ENCODE measurements around the gene LIMA1.

The LIMA1 gene

DNA sequence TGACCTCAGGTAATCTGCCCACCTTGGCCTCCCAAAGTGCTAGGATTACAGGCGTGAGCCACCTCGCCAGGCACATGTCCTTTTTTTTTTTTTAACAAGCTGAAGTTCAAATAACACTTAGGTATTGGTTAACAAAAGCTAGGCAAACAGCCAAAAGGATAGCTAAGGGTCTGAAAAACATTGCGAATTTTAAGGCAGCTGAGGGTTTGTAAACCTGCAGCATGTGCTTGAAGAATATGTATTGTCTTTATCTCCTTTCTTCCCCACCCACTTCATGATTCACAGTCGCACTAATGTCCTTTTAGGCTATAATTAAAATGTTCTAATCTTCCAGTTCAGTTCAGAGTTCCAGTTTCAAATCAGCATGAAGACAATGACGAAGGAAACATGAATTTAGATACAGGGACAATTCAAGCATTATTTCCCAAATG, 86.0 kb downstream of the LIMA1 start:
- H3K9me2 ChIP-seq (replicated peaks; ENCODE audit: control insufficient read depth, low read length): no peaks in the 10 kb centered on the region
- H3K27ac ChIP-seq (ENCODE audit: low read depth, low read length): no peak overlapping the region
- H3K27me3 ChIP-seq (ENCODE audit: control insufficient read depth, low read length): no peaks in the 10 kb centered on the region
- H3K4me2 ChIP-seq (ENCODE audit: low read length): no peak overlapping the region
- TF ChIP-seq EZH2phosphoT487 (IDR thresholded peaks at IDR 0.05; ENCODE audit: borderline replicate concordance, low read length): no peak
- TF ChIP-seq, protein P1, sequence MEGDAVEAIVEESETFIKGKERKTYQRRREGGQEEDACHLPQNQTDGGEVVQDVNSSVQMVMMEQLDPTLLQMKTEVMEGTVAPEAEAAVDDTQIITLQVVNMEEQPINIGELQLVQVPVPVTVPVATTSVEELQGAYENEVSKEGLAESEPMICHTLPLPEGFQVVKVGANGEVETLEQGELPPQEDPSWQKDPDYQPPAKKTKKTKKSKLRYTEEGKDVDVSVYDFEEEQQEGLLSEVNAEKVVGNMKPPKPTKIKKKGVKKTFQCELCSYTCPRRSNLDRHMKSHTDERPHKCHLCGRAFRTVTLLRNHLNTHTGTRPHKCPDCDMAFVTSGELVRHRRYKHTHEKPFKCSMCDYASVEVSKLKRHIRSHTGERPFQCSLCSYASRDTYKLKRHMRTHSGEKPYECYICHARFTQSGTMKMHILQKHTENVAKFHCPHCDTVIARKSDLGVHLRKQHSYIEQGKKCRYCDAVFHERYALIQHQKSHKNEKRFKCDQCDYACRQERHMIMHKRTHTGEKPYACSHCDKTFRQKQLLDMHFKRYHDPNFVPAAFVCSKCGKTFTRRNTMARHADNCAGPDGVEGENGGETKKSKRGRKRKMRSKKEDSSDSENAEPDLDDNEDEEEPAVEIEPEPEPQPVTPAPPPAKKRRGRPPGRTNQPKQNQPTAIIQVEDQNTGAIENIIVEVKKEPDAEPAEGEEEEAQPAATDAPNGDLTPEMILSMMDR (IDR thresholded peaks at IDR 0.05; ENCODE audit: low read depth, low read length, poor library complexity, severe bottlenecking): no peak
- H3K36me3 ChIP-seq (ENCODE audit: control insufficient read depth, low read length): peaks cover 35% of the 10 kb centered on the region
- H3F3A ChIP-seq (ENCODE audit: control insufficient read depth, insufficient read depth): peaks cover 2% of the 10 kb centered on the region; the same call in 1 of the 2 replicates
- no peaks in the 10 kb centered on the region for H3K79me2 ChIP-seq (ENCODE audit: control insufficient read depth, low read length)
- H3K9me3 ChIP-seq (ENCODE audit: control insufficient read depth, insufficient read depth, low read length): no peaks in the 10 kb centered on the region
- H4K20me1 ChIP-seq (ENCODE audit: control insufficient read depth, insufficient read depth, low read depth, low read length): no peaks in the 10 kb centered on the region
- H3K4me1 ChIP-seq (ENCODE audit: control insufficient read depth, low read length): no peaks in the 10 kb centered on the region
- H3K4me3 ChIP-seq (ENCODE audit: low read length): no peak overlapping the region

DNA sequence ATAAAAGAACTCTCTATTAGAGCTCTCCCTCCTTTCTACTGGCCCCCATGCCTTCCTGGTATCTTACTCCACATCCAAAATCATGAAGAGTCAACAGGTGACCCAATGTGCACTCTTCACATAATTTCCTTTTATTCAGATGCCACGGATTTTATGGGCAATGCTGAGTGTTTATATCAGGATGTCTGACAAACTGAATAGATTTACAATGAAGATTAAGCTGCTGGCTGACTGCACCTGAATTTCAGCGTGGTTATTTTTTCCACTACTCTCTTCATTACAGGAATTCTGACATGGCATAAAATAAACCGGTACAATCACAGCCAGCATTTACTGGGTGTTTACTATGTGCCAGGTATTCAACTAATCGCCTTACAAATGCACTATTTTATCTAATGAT, 86.8 kb downstream of the LIMA1 start:
- no peaks in the 10 kb centered on the region for H3K9me3 ChIP-seq (ENCODE audit: control insufficient read depth, insufficient read depth, low read length)
- H3F3A ChIP-seq (ENCODE audit: control insufficient read depth, insufficient read depth): peaks cover 2% of the 10 kb centered on the region; the same call in 1 of the 2 replicates
- H3K36me3 ChIP-seq (ENCODE audit: control insufficient read depth, low read length): peaks cover 37% of the 10 kb centered on the region
- no peaks in the 10 kb centered on the region for H3K79me2 ChIP-seq (ENCODE audit: control insufficient read depth, low read length)
- H3K4me1 ChIP-seq (ENCODE audit: control insufficient read depth, low read length): no peaks in the 10 kb centered on the region
- H3K4me2 ChIP-seq (ENCODE audit: low read length): no peak overlapping the region
- H3K27me3 ChIP-seq (ENCODE audit: control insufficient read depth, low read length): no peaks in the 10 kb centered on the region
- H3K4me3 ChIP-seq (ENCODE audit: low read length): no peak overlapping the region
- H3K27ac ChIP-seq (ENCODE audit: low read depth, low read length): no peak overlapping the region
- no peaks in the 10 kb centered on the region for H4K20me1 ChIP-seq (ENCODE audit: control insufficient read depth, insufficient read depth, low read depth, low read length)
- no peak for TF ChIP-seq EZH2phosphoT487 (IDR thresholded peaks at IDR 0.05; ENCODE audit: borderline replicate concordance, low read length)
- TF ChIP-seq, protein P1 (IDR thresholded peaks at IDR 0.05; ENCODE audit: low read depth, low read length, poor library complexity, severe bottlenecking): no peak
- no peaks in the 10 kb centered on the region for H3K9me2 ChIP-seq (replicated peaks; ENCODE audit: control insufficient read depth, low read length)

DNA sequence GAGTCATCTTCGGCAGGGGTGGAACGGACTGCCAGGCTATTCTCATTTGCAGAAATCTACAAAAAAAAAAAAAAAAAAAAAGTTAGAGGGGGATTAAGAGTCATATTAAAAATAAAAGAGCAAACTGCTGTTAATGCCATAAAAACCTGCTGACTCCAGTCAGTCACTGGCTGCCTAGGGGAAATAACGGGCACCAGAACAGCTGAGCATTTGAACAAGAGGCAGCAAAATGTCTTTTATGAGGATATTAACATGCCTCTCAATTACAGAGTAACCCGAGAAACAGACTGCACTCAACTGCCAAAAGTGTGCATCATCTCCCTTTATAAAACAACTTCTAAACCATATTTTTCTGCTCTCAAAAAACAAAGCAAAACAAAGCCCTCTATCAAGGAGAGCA, 87.5 kb downstream of the LIMA1 start:
- no peak overlapping the region for H3K27ac ChIP-seq (ENCODE audit: low read depth, low read length)

More for the DNA sequence above, 87.5 kb downstream of the LIMA1 start:
- no peaks in the 10 kb centered on the region for H3F3A ChIP-seq (ENCODE audit: control insufficient read depth, insufficient read depth)
- no peaks in the 10 kb centered on the region for H3K9me3 ChIP-seq (ENCODE audit: control insufficient read depth, insufficient read depth, low read length)
- no peaks in the 10 kb centered on the region for H3K27me3 ChIP-seq (ENCODE audit: control insufficient read depth, low read length)
- H3K36me3 ChIP-seq (ENCODE audit: control insufficient read depth, low read length): peaks cover 33% of the 10 kb centered on the region
- H3K4me2 ChIP-seq (ENCODE audit: low read length): no peak overlapping the region
- no peaks in the 10 kb centered on the region for H4K20me1 ChIP-seq (ENCODE audit: control insufficient read depth, insufficient read depth, low read depth, low read length)
- H3K4me1 ChIP-seq (ENCODE audit: control insufficient read depth, low read length): no peaks in the 10 kb centered on the region
- H3K79me2 ChIP-seq (ENCODE audit: control insufficient read depth, low read length): no peaks in the 10 kb centered on the region
- H3K9me2 ChIP-seq (replicated peaks; ENCODE audit: control insufficient read depth, low read length): no peaks in the 10 kb centered on the region
- no peak for TF ChIP-seq EZH2phosphoT487 (IDR thresholded peaks at IDR 0.05; ENCODE audit: borderline replicate concordance, low read length)
- TF ChIP-seq, protein P1 (IDR thresholded peaks at IDR 0.05; ENCODE audit: low read depth, low read length, poor library complexity, severe bottlenecking): no peak
- no peak overlapping the region for H3K4me3 ChIP-seq (ENCODE audit: low read length)
